GM06990 (cell line): ENCODE results near the gene TMEM88.
A peak's percentile ranks its signal among the peaks of the same experiment; 100 is the strongest.

Source experiments
- DNase-seq: peaks from one replicate; pipeline ENCODE4 v3.0.0-alpha.2; 2011; ENCODE audit not compliant: insufficient read length; ENCODE audit errors: extremely low read depth
- H3K27me3 ChIP-seq: replicated peaks from 2 replicates; pipeline ENCODE4 v1.6.0; 2011; ENCODE audit warnings: low read length; ENCODE audit not compliant: control insufficient read depth, insufficient read depth
- H3K36me3 ChIP-seq: 2 replicates; pipeline ENCODE4 v1.5.1; 2011; ENCODE audit warnings: low read length; ENCODE audit not compliant: control insufficient read depth, insufficient read depth
- H3K4me3 ChIP-seq: replicated peaks from 2 replicates; pipeline ENCODE4 v1.5.1; 2011; ENCODE audit warnings: low read depth, mild to moderate bottlenecking, control low read depth, low read length
- TF ChIP-seq, protein P1 (sequence below): IDR thresholded peaks from 2 replicates; pipeline ENCODE4 v1.5.1; 2011; ENCODE audit warnings: low read length, control low read depth, mild to moderate bottlenecking, inconsistent platforms; ENCODE audit not compliant: insufficient read depth, poor library complexity, severe bottlenecking

TMEM88 gene

DNA sequence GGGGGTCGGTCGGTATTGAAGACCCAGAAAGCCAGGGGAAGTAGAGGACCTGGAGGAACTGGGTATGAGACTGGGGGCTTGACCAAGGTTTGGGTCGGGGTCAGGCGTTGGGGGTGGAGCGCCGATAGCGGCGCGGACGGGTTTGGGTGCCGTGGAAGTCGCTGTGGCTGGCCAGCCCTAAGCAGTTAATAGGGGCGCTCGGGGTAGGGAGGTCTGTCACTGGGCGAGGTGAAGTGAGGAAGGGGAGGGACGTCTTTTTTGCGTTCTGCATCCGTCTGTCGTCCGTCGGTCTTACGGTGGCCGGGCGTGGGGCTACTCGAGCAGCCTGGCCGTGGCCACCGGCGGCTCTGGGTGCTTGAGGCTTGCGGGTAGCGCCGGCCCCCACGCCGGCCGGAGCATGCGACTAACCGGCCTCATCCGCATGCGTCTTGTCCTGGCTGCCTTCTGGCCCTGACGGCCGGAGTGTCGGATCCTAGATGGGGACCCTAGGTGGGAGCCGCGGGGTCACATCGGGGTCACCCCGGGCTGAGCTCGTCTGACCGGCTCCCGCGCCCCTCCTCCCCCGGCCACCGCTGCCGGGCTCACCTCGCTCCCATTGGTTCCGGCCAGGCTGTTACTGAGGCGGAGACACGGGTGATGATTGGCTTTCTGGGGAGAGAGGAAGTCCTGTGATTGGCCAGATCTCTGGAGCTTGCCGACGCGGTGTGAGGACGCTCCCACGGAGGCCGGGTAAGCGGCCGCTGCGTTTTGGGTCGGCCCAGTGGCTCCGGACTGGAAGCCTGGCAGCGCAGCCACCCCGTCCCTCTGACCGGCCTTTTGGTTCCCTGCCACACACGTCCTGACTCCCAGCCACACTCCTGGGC lies 10.3 kb upstream of the TMEM88 start:
- no peaks in the 10 kb centered on the region for H3K27me3 ChIP-seq
- TF ChIP-seq, protein P1, sequence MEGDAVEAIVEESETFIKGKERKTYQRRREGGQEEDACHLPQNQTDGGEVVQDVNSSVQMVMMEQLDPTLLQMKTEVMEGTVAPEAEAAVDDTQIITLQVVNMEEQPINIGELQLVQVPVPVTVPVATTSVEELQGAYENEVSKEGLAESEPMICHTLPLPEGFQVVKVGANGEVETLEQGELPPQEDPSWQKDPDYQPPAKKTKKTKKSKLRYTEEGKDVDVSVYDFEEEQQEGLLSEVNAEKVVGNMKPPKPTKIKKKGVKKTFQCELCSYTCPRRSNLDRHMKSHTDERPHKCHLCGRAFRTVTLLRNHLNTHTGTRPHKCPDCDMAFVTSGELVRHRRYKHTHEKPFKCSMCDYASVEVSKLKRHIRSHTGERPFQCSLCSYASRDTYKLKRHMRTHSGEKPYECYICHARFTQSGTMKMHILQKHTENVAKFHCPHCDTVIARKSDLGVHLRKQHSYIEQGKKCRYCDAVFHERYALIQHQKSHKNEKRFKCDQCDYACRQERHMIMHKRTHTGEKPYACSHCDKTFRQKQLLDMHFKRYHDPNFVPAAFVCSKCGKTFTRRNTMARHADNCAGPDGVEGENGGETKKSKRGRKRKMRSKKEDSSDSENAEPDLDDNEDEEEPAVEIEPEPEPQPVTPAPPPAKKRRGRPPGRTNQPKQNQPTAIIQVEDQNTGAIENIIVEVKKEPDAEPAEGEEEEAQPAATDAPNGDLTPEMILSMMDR, result no peak
- peak overlapping the region; percentile 89 for H3K4me3 ChIP-seq
- peaks cover 22% of the 10 kb centered on the region for H3K36me3 ChIP-seq
- DNase-seq, result peak; percentile 91

DNA sequence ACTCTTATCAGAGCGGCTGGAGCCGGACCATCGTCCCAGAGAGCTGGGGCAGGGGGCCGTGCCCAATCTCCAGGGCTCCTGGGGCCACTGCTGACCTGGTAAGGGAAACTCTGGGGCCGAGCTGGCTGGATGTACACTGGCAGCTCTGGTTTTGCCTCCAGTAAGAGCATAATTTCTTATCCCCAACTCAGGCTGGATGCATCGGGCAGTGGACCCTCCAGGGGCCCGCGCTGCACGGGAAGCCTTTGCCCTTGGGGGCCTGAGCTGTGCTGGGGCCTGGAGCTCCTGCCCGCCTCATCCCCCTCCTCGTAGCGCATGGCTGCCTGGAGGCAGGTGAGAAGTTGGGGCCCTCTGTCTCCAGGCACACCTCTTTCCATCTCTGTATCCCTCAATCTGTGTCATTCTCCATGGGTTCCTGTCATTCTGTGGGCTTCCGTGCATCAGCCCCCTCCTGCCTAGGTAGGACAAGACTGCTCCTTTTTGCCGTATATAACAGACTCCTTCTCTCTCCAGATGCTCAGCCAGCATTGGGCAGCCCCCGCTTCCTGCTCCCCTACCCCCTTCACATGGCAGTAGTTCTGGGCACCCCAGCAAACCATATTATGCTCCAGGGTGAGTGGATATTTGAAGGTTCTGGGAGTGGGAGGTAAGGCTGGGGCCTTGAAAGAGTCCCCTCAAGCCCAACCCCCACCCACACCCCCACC lies 9.4 kb upstream of the TMEM88 start:
- no peak for DNase-seq
- H3K36me3 ChIP-seq, result peaks cover 27% of the 10 kb centered on the region
- TF ChIP-seq, protein P1, result no peak
- no peaks in the 10 kb centered on the region for H3K27me3 ChIP-seq
- peak overlapping the region; percentile 89 for H3K4me3 ChIP-seq

DNA sequence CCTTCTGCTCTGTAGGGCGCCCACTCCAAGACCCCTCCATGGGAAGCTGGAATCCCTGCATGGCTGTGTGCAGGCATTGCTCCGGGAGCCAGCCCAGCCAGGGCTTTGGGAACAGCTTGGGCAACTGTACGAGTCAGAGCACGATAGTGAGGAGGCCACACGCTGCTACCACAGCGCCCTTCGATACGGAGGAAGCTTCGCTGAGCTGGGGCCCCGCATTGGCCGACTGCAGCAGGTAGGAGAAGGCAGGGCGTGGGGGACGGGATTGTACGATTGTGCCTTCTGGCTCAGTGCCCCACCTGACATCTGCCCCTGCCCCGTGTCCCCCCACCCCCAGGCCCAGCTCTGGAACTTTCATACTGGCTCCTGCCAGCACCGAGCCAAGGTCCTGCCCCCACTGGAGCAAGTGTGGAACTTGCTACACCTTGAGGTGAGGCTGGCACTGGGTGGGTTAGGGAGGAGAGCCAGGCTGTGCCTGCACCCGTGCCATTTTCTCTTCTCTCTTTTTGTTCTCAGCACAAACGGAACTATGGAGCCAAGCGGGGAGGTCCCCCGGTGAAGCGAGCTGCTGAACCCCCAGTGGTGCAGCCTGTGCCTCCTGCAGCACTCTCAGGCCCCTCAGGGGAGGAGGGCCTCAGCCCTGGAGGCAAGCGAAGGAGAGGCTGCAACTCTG lies 8.7 kb upstream of the TMEM88 start:
- Histone ChIP-seq H3K36me3 (peaks cover 33% of the 10 kb centered on the region), H3K4me3 (no peak overlapping the region), H3K27me3 (no peaks in the 10 kb centered on the region)
- DNase-seq, result no peak
- TF ChIP-seq, protein P1, result no peak

DNA sequence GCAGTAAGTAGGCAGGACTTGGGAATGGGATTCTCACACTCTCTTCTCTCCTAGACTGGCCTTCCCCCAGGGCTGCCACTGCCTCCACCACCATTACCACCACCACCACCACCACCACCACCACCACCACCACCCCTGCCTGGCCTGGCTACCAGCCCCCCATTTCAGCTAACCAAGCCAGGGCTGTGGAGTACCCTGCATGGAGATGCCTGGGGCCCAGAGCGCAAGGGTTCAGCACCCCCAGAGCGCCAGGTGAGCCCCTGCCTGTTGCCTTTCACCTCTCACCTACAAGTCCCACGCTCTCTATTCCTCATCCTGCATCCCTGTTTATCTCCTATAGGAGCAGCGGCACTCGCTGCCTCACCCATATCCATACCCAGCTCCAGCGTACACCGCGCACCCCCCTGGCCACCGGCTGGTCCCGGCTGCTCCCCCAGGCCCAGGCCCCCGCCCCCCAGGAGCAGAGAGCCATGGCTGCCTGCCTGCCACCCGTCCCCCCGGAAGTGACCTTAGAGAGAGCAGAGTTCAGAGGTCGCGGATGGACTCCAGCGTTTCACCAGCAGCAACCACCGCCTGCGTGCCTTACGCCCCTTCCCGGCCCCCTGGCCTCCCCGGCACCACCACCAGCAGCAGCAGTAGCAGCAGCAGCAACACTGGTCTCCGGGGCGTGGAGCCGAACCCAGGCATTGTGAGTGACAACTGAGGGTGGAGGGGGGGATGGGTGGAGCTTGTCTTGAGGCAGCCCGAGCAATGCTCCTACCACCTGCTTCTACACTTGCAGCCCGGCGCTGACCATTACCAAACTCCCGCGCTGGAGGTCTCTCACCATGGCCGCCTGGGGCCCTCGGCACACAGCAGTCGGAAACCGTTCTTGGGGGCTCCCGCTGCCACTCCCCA lies 7.9 kb upstream of the TMEM88 start:
- H3K36me3 ChIP-seq, result peaks cover 37% of the 10 kb centered on the region
- DNase-seq, result no peak

DNA sequence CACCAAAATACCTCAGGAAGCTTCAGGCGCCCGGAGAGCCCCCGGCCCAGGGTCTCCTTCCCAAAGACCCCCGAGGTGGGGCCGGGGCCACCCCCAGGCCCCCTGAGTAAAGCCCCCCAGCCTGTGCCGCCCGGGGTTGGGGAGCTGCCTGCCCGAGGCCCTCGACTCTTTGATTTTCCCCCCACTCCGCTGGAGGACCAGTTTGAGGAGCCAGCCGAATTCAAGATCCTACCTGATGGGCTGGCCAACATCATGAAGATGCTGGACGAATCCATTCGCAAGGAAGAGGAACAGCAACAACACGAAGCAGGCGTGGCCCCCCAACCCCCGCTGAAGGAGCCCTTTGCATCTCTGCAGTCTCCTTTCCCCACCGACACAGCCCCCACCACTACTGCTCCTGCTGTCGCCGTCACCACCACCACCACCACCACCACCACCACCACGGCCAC lies 6.7 kb upstream of the TMEM88 start:
- H3K27me3 ChIP-seq, result no peaks in the 10 kb centered on the region
- TF ChIP-seq, protein P1, result no peak
- no peak overlapping the region for H3K4me3 ChIP-seq
- DNase-seq, result no peak
- peaks cover 46% of the 10 kb centered on the region for H3K36me3 ChIP-seq

More for the DNA sequence above, 7.9 kb upstream of the TMEM88 start:
- TF ChIP-seq, protein P1, result no peak
- Histone ChIP-seq H3K27me3 (no peaks in the 10 kb centered on the region), H3K4me3 (no peak overlapping the region)
